HG03108 (cell line): ENCODE results near the gene GRAMD2A.
"Not testable (repeated sequence)": the region's sequence is repeated elsewhere in the genome, so short reads cannot be mapped to it uniquely, and the experiment has no call there.

Source experiments
- ATAC-seq: cut with Tn5 transposase; IDR thresholded peaks from one replicate; pipeline ENCODE4 v1.9.1; 2021; ENCODE audit warnings: moderate library complexity; ENCODE audit not compliant: unreplicated experiment

GRAMD2A gene

GRCh38 chr15:72189250-72189902, 8.2 kb downstream of the GRAMD2A start:
- no peak for ATAC-seq

- ATAC-seq, result no peak
Observed at GRCh38 chr15:72184165-72184811, 13.3 kb downstream of the GRAMD2A start.

- no peak for ATAC-seq
Observed at GRCh38 chr15:72183781-72184164, 13.8 kb downstream of the GRAMD2A start.

GRCh38 chr15:72182673-72183072, 14.9 kb downstream of the GRAMD2A start:
- no peak for ATAC-seq

- no peak for ATAC-seq
Observed at GRCh38 chr15:72182244-72182643, 15.3 kb downstream of the GRAMD2A start.

- no peak for ATAC-seq
Observed at GRCh38 chr15:72180761-72181324, 16.7 kb downstream of the GRAMD2A start.

GRCh38 chr15:72179950-72180581, 17.5 kb downstream of the GRAMD2A start:
- no peak for ATAC-seq

GRCh38 chr15:72178976-72179585, 18.5 kb downstream of the GRAMD2A start:
- no peak for ATAC-seq

- no peak for ATAC-seq
Observed at GRCh38 chr15:72176743-72177142, 20.8 kb downstream of the GRAMD2A start.

GRCh38 chr15:72176159-72176558, 21.4 kb downstream of the GRAMD2A start:
- no peak for ATAC-seq

- ATAC-seq, result no peak
Observed at GRCh38 chr15:72175186-72176044, 22.2 kb downstream of the GRAMD2A start.

GRCh38 chr15:72174551-72175165, 22.9 kb downstream of the GRAMD2A start:
- no peak for ATAC-seq

GRCh38 chr15:72173864-72174550, 23.6 kb downstream of the GRAMD2A start:
- ATAC-seq, result no peak

GRCh38 chr15:72173401-72173800, 24.2 kb downstream of the GRAMD2A start:
- no peak for ATAC-seq

- ATAC-seq, result no peak
Observed at GRCh38 chr15:72172796-72173195, 24.8 kb downstream of the GRAMD2A start.

- ATAC-seq, result not testable (repeated sequence)
Observed at GRCh38 chr15:72171978-72172377, 25.6 kb downstream of the GRAMD2A start.

- no peak for ATAC-seq
Observed at GRCh38 chr15:72170691-72171090, 26.9 kb downstream of the GRAMD2A start.

GRCh38 chr15:72169921-72170611, 27.5 kb downstream of the GRAMD2A start:
- no peak for ATAC-seq
